Activated T-cell treated with anti-CD3 and anti-CD28 coated beads, Interleukin-2, amount 50 U/mL, for 48 hours (primary cell): ENCODE results near the gene TRIP13.
"Not testable (repeated sequence)": the region's sequence is repeated elsewhere in the genome, so short reads cannot be mapped to it uniquely, and the experiment has no call there.

Experiments
- DNase-seq, 2 experiments: peaks; one replicate each; pipeline ENCODE4 v3.0.0-alpha.2; 2020

The TRIP13 gene, protein sequence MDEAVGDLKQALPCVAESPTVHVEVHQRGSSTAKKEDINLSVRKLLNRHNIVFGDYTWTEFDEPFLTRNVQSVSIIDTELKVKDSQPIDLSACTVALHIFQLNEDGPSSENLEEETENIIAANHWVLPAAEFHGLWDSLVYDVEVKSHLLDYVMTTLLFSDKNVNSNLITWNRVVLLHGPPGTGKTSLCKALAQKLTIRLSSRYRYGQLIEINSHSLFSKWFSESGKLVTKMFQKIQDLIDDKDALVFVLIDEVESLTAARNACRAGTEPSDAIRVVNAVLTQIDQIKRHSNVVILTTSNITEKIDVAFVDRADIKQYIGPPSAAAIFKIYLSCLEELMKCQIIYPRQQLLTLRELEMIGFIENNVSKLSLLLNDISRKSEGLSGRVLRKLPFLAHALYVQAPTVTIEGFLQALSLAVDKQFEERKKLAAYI

DNA sequence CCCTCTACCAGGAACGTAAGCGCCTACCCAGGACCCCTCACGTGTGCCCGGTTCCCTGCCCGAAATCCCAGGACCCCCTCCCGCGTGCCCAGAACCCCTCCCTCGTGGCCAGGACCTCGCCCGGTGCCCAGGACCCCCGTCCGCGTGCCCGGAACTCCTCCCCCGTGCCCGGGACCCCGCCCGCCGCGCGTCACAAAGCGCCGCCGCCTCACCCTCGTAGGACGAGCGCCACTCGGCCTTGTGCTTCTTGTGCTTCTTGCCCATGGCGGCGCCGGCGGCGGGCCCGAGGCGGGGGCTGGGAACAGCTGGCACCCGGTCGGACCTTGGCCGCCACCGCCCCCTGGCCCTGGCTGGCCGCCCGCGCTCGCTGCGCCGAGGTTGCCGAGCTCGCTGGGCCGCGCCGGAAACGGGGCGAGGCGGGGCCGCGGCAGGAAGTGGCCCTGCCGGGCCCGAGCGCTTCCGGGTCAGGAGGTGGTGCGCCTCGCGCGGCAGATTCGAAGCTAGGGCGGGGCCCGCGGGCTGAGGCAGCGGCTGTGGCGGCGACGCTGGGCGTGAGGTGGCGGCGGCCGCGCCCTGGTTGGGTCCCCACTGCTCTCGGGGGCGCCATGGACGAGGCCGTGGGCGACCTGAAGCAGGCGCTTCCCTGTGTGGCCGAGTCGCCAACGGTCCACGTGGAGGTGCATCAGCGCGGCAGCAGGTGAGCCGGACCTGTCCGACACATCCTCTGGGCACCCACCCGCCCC is at the start of gene TRIP13, which contains the start of gene BRD9:
Gene TRIP13, plus strand, starts transcription at position 491 of the 743 bp plus-strand sequence. Its CDS starts 115 bp downstream, at position 606.
Gene BRD9, minus strand, starts transcription at position 408 of the 743 bp plus-strand sequence. Its CDS starts 144 bp downstream, at position 264.
- DNase-seq, result peak; percentile 86 to 91

DNA sequence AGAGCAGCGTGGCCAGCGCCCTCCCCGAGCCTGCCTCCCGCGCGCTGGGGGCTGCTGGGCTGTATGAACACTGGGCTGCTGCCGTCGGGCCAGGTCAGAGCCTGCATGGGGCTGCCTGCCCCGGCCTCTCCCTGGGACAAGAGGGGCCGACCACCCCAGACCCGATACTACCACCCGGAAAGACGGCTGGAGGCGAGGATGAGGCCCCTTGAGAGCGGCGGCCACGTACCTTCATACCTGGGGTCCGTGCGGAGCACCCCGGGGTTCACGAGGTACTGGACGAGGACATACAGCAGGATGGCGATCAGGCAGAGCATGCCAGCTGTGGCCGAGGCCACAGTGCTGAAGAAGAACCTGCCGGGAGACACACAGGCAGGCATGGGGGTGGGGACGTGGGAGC is 49.3 kb upstream of the TRIP13 start:
- DNase-seq, result peak in 1 of 2 experiments; percentile 2

DNA sequence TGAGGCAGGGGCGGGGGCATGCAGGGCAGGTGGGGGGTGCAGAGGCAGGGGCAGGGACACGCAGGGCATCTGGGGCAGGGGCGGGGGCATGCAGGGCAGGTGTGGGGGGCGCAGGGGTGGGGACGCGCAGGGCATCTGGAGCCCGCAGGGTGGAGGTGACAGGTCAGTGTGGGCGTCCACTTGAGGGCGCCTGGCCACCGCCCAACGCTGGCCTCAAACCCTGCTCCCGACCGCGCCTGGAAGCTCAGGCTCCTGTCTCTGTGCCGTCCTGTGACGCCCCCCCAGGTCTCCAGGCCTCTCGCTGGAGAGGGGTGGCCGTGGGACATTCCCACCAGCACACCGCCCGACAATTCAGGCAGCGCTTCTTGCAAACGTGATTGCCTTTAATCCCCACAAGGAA is 48.8 kb upstream of the TRIP13 start:
- peak in 1 of 2 experiments; percentile 7 for DNase-seq

DNA sequence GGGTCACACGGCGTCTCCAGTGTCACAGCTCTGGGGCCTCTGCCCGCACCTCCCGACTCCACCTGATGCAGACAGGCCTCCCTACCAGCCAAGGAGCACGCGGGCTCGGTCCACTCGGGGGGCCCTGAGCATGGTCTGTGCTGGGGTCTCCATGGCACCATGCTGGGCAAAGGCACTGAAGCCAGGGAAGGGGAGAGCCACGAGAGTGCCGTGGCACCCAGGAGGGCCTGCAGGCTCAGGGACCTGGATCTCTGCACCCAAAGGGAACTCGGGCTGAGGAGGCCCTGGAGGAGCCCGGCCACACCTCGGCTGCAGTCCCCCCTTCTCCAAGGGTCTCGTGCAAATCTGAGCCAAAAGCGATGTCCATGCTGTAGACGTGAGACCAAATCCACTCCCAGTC is 48.3 kb upstream of the TRIP13 start:
- peak in 1 of 2 experiments; percentile 7 for DNase-seq

DNA sequence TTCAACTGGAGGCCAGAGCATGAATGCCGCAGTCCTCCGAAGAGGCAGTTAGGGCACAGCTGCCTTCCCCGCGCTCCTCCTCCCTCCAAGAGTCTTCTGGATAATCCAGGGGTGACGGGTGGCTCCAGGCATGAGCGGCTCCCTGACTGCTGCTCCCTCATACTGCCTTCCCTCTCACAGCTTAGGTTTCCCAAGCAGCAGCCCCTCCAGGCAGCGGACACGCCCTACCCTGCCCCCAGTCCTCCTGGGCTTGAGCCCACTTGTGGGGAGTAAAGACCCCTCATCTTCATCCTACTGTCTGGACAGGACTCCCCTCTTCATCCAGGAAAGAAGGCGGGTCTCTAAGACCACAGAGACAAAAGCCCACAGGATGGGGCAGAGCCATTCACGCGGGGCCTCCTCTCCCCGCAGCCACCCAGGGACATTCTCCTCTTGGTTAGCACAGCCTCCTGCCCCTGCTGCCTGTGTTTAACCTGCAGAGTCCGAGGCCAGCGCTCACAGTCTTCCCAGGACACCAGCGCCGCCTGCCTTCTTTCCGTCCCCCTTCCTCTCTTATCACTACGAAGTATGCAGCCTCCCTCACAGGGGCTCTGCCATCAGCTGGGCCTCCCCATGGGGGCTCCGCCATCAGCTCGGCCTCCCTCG is 47.5 kb upstream of the TRIP13 start:
- DNase-seq, result peak in 1 of 2 experiments; percentile 16

DNA sequence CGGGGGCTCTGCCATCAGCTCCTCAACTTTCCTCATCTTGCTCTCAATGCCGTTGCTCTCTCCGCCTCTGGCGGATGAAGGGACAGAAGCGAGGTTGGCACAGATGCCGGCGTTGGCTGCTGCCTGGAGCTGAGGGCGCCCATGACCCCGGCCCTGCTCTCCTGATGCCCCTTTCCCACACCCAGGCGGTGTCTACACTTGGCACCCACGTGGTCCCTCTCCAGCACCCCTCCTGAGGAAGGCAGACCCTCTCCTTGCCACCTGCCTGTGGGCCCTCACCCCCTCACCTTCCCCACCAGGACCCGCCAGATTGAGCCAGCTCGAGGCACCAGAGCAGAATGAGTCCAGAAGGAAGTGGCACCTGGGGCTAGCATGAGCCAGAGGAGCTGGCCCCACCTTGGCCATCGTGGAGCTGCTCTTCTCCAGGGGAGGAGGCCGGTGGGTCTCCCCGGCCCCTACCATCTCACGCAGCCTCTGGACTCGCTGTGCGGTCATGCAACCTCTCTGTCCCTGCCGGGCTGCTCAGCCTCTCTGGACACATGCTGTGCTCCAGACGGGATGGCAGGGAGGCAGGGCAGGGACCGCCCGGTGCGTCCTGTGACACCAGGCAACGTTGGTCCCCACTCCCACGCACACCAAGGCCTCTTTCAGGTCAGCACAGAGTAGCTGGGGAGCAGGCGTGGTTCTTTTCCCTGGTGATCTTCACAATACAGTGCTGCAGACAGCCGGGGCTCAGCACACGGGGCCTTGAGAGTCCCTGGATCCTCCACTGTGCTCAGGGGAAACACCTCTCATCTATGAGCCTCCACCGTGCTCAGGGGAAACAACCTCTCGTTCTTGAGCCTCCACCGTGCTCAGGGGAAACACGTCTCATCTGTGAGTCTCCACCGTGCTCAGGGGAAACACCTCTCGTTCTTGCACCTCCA is 46.7 kb upstream of the TRIP13 start:
- DNase-seq, result not testable (repeated sequence)

DNA sequence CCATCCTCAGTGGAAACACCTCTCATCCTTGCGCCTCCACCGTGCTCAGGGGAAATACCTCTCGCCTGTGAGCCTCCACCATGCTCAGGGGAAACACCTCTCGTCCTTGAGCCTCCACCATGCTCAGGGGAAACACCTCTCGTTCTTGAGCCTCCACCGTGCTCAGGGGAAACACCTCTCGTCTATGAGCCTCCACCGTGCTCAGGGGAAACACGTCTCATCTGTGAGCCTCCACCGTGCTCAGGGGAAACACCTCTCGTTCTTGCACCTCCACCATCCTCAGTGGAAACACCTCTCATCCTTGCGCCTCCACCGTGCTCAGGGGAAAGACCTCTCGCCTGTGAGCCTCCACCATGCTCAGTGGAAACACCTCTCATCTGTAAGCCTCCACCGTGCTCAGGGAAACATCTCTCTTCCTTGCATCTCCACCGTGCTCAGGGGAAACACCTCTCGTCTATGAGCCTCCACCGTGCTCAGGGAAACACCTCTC is 46.0 kb upstream of the TRIP13 start:
- DNase-seq, result peak; percentile 45 to 46

DNA sequence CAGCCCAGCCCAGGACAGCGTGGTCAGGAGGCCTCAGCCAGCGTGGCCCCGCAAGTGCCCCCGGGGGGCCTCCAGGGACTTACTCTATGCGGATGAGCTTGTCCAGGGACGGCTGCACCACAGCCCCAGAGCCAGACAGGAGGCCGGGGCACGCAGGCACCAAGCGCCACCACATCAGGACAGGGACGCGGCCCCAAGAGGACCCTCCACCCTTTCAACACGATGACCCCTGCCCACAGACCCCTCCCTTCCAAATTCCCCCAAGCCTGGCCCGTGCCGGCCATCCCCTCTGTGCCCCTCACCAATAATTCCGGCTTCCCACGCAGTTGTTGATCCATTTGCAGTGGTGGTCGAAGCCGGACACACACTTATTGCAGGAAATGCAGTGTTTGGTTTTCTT is 45.5 kb upstream of the TRIP13 start:
- DNase-seq, result not testable (repeated sequence)

DNA sequence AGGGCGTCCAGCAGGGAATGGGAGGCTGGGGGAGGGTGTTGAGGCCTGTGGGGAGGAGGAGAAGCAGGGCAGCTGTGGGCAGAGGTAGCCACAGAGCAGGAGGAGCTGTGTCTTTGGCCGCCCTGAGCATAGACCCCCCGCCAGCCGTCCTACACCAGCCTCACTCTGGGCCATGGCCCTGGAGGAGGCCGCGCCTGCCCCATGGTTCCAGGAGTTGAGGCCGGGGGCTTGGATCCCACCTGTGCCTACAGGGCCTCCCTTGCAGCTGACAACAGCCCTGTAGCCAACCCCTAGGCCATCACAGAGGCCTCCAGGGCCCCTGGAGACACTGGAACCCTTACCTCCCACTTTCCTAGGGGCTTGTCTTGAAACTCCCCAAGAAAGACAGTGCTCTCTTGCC is 44.9 kb upstream of the TRIP13 start:
- not testable (repeated sequence) for DNase-seq

DNA sequence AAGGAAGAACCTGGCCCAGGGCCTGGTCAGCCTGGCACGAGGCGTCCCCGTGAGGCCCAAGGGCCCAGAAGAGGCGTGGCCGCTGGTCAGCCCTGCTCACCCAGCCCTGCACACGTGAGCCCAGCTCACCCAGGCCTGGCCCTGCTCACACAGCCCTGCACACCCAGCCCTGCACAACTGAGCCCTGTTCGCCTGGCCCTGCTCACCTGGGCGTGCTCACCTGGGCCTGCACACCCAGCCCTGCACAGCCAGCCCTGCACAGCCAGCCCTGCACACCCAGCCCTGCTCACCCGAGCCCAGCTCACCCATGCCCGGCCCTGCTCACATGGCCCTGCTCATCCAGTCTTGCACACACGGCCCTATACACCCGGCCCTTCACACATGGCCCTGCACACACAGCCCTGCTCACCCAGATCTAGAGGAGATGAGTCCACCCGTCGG is 44.0 kb upstream of the TRIP13 start:
- no peak for DNase-seq

DNA sequence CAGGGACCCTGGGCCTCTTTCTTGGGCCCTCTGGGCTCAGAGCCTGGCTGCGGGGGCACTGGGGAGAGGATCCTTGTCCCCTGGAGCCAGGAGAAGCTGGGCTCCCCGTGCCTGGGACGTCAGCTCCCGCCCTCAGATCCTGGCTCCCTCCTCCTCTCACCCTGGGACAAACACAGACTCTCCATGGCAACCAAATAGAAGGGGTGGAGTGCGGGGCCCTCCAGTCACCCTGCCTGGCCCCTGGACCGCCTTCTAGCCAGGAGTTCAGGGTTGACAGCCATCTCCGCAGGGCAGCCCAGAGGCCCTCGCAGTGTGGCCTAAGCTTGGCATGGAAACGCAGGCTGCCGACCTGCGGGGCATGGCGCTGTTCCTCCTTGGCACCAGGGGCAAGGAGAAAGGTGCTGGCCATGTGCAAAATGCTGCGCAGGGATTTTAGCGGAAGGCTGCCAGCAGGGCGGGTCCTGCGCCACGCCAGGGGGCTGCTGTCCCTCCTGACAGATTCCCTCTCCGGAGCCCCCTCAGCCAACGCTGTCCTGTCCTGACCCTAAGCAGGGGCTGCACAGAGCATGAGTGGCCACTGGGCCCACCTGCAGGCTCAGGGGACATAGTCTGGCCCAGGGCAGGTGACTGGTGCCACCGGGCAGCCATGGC is 42.9 kb upstream of the TRIP13 start:
- no peak for DNase-seq

DNA sequence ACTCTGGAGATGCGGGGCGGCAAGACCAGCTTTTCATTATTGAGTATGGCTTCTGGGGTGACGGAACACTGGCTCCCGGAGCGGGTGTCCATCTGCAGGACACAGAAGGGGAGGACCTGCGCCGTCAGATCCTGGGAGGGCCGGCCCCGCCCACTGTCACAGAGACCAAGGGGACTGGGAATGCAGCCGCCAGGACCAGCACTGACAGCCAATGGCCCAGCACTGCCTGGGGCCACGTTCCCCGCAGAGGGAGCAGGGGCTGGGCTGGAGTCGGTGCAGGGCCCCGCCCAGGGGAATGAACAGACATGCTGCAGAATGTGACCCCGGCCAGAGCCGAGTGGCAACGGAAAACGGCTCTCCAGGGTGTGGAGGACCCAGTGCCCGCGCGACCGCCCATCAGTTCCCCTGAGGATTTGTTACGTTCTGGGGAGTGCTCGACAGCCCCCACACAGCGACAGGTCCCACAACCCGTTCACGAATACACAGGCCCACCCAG is 42.1 kb upstream of the TRIP13 start, which contains the start of gene ZDHHC11:
Gene ZDHHC11, minus strand, starts transcription at position 476 of the 496 bp plus-strand sequence. Its CDS starts 384 bp downstream, at position 92.
- DNase-seq, result no peak

DNA sequence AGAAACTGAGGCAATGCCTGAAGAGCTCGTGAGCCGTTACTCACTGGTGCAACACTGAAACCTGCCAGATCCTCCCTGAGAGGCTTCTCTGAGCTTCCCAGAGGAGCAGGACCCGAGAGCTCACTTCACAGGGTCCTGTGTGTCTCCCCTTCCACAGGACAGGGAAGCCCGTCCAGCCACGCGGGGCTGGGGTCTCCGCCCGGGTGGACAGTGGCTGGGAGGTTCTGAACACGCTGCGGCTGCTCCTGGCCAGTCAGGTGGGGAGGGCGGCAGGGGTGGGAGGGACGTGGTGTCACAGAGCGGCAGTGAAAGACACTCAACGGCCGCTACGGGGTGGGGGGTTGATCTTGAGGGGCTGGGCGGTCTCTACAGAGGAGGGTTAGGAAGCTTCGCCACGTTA is 41.6 kb upstream of the TRIP13 start:
- no peak for DNase-seq

DNA sequence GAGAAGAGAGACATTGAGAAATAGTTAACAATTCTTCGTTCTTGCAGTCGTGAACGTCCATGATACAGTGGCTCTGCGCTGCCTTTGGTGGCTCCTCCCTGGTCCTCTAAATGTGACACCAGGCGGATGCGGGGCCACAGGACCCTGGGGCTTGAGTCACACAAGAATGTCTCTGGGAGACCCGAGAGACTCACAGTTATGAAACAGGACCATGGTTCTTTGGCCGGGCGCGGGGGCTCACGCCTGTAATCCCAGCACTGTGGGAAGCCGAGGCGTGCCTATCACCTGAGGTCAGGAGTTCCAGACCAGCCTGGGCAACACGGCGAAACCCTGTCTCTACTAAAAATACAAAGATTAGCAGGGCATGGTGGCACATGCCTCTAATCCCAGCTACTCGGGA is 41.1 kb upstream of the TRIP13 start:
- DNase-seq, result no peak

DNA sequence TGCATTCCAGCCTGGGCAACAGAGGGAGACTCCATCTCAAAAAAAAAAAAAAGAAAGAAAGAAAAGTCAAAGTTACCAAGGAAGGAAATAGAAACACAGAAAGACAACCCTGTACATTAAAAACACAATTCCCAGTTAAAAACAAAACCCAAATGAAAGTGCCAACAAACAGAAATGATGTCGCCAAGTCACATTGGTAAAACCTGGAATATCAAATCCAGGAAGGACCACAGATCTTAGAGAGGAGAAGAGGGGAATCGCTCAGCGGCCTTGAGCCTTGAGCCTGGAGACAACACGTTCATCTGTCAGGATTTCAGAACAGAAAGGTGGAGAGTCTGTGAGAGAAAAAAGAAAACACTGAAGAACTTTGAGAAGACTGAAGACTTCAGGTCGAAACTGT is 40.7 kb upstream of the TRIP13 start:
- no peak for DNase-seq

DNA sequence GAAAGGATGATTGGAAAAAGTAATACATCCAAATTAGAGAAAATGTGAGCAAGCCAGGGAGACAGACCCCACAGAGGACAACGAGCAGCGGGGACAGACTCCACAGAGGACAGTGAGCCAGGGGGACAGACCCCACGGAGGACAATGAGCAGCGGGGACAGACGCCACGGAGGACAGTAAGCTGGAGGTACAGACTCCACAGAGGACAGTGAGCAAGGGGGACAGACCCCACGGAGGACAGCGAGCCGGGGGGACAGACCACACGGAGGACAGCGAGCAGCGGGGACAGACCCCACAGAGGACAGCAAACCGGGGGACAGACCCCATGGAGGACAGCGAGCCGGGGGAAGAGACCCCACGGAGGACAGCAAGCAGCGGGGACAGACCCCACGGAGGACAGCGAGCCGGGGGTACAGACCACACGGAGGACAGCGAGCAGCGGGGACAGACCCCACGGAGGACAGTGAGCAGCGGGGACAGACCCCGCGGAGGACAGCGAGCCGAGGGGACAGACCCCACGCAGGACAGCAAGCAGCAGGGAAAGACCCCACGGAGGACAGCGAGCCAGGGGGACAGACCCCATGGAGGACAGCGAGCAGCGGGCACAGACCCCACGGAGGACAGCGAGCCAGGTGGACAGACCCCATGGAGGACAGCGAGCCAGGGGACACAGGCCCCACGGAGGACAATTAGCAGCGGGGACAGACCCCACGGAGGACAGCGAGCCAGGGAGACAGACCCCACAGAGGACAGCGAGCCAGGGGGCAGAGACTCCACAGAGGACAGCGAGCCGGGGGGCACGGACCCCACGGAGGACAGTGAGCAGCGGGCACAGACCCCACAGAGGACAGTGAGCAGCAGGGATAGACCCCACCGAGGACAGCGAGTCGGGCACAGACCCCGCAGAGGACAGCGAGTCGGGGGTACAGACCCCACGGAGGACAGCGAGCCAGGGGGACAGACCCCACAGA is 40.0 kb upstream of the TRIP13 start:
- no peak for DNase-seq

DNA sequence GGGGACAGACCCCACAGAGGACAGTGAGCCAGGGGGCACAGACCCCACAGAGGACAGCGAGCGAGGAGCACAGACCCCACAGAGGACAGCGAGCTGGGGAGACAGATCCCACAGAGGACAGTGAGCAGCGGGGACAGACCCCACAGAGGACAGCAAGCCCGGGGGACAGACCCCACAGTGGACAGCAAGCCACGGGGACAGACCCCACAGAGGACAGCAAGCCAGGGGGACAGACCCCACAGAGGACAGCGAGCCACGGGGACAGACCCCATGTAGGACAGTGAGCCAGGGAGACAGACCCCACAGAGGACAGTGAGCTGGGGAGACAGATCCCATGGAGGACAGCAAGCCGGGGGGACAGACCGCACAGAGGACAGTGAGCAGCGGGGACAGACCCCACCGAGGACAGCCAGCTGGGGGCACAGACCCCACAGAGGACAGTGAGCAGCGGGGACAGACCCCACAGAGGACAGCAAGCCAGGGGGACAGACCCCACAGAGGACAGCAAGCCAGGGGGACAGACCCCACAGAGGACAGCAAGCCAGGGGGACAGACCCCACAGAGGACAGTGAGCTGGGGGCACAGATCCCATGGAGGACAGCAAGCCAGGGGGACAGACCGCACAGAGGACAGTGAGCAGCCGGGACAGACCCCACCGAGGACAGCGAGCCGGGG is 39.1 kb upstream of the TRIP13 start:
- not testable (repeated sequence) for DNase-seq

DNA sequence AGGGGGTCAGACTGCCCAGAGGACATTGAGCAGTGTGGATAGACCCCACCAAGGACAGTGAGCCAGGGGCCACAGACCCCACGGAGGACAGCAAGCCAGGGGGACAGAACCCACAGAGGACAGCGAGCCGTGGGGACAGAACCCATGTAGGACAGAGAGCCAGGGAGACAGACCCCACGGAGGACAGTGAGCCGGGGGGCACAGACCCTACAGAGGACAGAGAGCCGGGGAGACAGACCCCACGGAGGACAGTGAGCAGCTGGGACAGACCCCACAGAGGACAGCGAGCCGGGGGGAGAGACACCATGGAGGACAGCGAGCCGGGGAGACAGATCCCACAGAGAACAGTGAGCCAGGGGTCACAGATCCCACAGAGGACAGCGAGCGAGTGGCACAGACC is 38.5 kb upstream of the TRIP13 start:
- no peak for DNase-seq
